Measurements from ENCODE around the gene PRB3.
A peak's percentile ranks its signal among the peaks of the same experiment; 100 is the strongest.

PRB3 gene

DNA sequence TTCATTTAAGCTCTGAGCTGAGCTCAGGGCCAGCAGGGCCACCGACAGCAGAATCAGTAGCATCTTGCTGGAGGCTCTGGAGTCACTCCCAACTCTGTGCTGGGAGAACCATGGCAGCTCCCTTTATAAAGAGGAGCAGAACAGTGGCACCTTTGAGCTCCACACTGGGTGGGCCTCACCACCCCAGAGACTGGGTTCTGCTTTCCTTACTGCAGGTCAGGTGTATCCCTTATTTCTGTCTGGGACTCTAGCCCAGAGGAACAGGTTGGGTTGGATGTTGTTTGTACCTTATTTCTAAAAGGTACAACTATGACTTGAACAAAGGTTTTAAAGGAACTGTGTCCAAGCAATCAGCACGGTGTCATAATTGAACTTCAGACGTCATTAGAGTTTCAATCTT, at the start of gene PRB3:
PRB3 (minus strand) TSS at position 101 of the 400 bp plus-strand sequence; CDS start at position 63, 38 bp downstream.
- no peak for DNase-seq (ENCODE audit: low spot score)

DNA sequence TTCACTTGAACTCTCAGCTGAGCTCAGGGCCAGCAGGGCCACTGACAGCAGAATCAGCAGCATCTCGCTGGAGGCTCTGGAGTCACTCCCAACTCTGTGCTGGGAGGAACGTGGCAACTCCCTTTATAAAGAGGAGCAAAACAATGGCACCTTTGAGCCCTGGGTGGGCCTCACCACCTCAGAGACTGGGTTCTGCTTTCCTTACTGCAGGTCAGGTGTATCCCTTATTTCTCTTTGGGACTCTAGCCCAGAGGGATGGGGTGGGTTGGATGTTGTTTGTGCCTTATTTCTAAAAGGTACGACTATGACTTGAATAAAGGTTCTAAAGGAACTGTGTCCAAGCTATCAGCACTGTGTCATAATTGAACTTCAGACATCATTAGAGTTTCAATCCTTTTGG, 40.8 kb upstream of the PRB3 start, which contains the start of gene PRB4:
PRB4 (minus strand) TSS at position 101 of the 400 bp plus-strand sequence; CDS start at position 63, 38 bp downstream.
- DNase-seq (ENCODE audit: low spot score), result no peak

DNA sequence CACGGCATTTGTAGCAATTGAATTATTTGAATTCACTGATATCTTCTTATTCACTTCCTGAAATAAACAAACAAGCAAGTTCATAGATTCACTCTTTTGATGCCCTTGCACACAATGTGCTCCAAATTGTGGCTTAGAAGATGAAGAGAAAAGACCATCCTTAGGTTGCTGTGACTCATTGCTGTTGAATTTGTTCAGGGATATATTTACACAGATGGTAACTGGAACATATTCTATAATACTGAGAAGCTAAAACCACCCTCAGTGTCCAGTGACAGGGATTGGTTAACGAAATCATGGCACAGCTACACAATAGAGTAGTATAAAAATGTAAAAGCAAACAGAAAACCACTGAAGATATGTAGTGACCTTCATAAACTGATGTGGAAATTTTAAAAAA, 37.6 kb upstream of the PRB3 start:
- DNase-seq (ENCODE audit: low spot score), result no peak

DNA sequence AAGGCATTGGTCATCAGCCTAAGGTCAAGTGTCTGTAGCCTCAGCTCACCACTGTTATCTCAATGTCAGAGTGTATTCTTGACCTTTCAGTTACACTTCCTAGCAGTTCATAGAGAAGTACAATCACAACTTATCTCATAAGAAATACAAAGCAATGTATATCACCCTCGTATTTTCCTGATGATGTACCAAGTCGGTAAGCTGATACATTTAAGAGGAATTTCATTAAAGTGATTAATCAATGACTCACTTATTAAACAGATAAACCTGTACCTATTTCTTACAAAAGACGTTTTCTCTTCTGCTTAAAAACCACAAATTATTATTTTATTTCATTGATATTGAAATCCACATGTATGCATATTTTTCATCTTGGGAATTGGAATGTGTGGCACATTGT, 3.9 kb upstream of the PRB3 start:
- no peak for DNase-seq (ENCODE audit: low spot score)

DNA sequence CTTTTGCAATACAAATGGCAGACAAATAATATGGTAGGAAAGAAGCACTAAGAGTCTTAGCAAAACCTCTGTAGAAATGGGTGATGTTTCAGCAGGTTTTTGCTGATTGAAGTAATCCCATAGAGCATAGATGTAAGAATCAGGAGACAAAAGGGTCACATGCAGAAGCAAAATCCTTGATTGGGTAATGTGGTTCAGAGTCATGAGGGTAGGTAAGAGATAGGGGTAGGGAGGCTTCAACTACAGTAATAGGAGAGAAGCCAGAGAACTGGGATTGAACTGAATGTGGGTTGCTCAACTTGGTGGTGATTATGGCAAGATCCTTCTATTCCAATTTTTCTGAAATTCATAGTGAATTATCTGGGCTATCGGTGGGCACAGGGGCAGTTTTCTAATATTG, 5.0 kb downstream of the PRB3 start:
- DNase-seq (ENCODE audit: low spot score), result no peak

DNA sequence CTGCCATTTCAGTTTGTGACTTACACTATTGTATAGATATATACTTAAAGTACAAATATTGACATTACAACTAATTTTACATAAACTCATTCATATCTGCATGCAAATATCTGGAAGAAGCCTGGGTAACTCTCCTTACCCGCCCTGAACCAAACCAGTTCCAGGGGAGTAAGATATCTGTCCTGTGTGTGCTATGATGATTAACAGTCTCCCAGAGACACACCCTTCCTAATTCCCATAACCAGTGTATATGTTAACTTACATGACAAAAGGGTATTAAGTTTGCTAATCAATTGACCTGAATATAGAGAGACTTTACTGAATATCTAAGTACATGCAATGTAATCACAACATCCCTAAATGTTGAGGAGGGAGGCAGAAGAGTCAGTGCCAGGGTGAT, 23.0 kb downstream of the PRB3 start:
- no peak for DNase-seq (ENCODE audit: low spot score)

DNA sequence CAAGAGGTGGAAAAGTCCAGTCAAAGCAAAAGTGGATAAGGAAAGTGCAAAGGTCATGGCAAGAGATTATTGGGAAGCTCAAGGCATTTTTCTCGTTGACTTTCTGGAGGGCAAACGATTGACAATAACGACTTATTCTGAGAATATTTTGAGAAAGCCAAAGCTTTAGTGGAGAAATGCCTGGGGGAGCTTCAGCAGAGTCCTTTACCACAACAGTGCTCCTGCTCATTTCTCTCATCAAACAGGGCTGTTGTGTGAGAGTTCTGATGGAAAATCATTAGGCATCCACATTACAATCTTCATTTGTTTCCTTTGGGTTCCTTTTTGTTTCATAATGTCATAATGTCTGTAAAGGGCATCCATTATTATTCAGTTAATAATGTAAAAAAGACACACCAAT, 26.9 kb downstream of the PRB3 start:
- no peak for DNase-seq (ENCODE audit: low spot score)

DNA sequence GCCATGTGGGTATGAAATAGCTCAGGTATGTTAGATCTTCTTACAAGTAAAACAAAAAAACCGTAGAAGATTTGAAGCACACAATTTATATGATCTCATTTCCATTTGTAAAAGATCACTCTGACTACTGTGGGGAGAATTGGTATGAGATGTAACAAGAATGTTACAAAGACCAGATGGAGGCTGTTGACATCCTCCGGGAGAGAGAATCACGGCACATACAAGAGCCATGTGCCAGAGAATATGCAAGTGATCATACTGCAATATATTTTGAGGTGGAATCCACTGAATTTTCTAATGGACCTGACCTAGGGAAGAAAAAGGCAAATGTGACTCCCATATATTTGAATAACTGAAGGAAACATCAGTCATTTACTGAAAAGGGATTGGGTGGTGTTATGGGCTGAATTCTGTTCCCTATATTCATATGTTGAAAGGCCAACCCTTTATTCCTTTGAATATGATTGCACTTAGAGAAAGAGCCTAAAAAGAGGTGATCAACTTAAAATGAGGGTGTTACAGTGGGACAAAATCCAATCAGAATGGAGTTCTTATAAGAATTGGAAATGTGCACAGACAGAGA, 29.1 kb downstream of the PRB3 start:
- DNase-seq (ENCODE audit: low spot score), result no peak

DNA sequence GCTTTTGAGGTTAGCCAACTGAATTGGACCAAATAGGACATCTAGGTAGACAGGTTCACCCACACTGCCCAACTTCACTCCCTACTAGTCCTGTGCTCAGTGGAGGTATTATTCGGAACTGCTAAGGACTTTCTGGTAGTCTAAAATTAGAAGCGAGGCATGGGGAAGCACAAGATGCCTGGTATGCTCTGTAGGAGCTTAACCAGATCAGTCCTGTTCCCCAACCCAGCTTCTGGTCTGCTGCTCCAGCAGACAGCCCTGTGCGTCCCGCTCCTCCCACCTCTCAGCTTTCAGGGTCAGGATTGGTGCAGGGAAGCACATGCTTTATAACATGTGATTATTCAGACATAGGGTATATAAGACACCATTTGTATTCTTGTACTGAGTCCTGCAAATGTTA, 31.2 kb downstream of the PRB3 start:
- no peak for DNase-seq (ENCODE audit: low spot score)

DNA sequence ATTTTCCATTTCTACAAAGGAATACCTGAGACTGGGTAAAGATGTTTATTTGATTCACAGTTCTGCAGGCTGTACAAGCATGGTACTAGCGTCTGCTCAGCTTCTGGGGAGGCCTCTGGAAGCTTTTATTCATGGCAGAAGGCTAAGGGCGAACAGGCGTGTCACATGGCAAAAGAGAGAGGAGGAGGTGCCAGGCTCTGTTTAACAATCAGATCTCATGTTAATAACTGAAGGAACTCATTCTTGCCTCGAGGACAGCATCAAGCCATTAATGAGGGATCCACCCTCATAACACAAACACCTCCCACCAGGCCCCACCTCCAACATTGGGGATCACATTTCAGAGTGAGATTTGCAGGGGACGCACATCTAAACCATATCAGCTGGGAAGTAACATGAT, 36.0 kb downstream of the PRB3 start:
- no peak for DNase-seq (ENCODE audit: low spot score)

DNA sequence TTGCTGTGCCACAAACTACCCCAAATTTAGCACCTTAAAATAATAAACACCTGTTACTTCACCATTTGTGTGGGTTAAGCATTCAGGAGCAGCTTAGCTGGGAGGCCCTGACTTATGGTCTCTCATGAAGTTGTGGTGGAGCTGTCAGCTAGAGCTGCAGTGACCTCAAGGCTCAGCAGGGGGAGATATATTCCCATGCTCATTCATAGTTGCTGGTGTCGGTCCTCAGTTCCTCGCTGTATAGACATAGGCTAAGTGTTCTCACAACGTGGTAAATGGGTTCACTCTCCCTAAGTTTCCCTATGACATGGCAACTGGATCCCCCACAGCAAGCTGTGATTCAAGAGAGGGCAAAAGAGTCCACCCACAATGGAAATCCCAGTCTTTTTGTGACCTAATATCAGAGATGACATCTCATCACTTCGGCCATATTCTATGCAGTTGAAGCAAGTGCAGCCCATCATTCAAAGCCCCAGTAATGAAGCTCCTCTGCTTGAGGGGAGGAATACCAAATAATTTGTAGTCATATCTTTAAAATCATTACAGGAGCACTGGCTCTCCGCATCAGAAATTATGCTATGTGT, 41.1 kb downstream of the PRB3 start:
- peak; percentile 12 for DNase-seq (ENCODE audit: low spot score)

DNA sequence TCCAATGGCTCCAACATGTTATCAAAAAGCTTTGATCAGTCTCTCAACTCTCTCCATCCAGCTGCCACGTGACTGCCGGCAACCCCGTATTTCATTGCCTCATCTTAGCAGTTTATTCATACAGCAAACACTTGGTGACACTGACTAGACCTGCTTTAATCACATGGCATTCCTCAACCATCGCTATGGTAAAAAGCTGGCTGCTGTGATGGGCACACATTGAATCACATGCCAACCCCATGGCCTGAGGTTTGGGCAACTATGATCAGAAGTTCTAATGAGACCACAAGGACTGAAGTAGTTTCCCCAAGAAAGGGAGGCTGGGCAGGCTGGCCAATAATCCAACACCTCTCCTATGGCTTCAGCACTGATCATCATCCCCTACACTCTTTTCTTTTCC, 42.1 kb downstream of the PRB3 start:
- no peak for DNase-seq (ENCODE audit: low spot score)

Measured in CD4-positive, alpha-beta T cell treated with Interleukin-15 for 4 hours (primary cell).